Embryonic facial prominence (tissue), 1 donor: ENCODE measurements around the gene TMSB15B.
"Not testable (repeated sequence)": the region's sequence is repeated elsewhere in the genome, so short reads cannot be mapped to it uniquely, and the experiment has no call there.

Source experiments
- DNase-seq: peaks from one replicate; pipeline ENCODE4 v3.0.0-alpha.2; 2016; ENCODE audit errors: extremely low spot score

Gene TMSB15B

GRCh38 chrX:103962411-103963278, at the start of gene TMSB15B:
Gene TMSB15B, plus strand, starts transcription at chrX:103962627.
- not testable (repeated sequence) for DNase-seq

GRCh38 chrX:103913356-103914020, 48.9 kb upstream of the TMSB15B start:
- no peak for DNase-seq

GRCh38 chrX:103918050-103918449, 44.4 kb upstream of the TMSB15B start:
- DNase-seq: peak; percentile 27

GRCh38 chrX:103918571-103919269, 43.7 kb upstream of the TMSB15B start:
- DNase-seq: no peak

GRCh38 chrX:103919270-103919637, 43.2 kb upstream of the TMSB15B start:
- DNase-seq: no peak

GRCh38 chrX:103920515-103920914, 41.9 kb upstream of the TMSB15B start:
- DNase-seq: not testable (repeated sequence)

GRCh38 chrX:103927030-103927429, 35.4 kb upstream of the TMSB15B start:
- DNase-seq: no peak

GRCh38 chrX:103927633-103928032, 34.8 kb upstream of the TMSB15B start:
- no peak for DNase-seq

GRCh38 chrX:103932133-103932532, 30.3 kb upstream of the TMSB15B start:
- no peak for DNase-seq

GRCh38 chrX:103940257-103940656, 22.2 kb upstream of the TMSB15B start:
- not testable (repeated sequence) for DNase-seq

- no peak for DNase-seq
Observed at GRCh38 chrX:103941201-103941975, 21.0 kb upstream of the TMSB15B start.

- no peak for DNase-seq
Observed at GRCh38 chrX:103949506-103949905, 12.9 kb upstream of the TMSB15B start.

GRCh38 chrX:103953353-103953752, 9.1 kb upstream of the TMSB15B start:
- DNase-seq: no peak

GRCh38 chrX:103954259-103954658, 8.2 kb upstream of the TMSB15B start:
- DNase-seq: no peak

- DNase-seq: not testable (repeated sequence)
Observed at GRCh38 chrX:103960599-103960998, 1.8 kb upstream of the TMSB15B start.

GRCh38 chrX:103983508-103983907, 21.1 kb downstream of the TMSB15B start:
- DNase-seq: not testable (repeated sequence)

- DNase-seq: no peak
Observed at GRCh38 chrX:103999234-103999633, 36.8 kb downstream of the TMSB15B start.

- DNase-seq: no peak
Observed at GRCh38 chrX:104008831-104009230, 46.4 kb downstream of the TMSB15B start.

- DNase-seq: no peak
Observed at GRCh38 chrX:104013158-104013557, 50.7 kb downstream of the TMSB15B start.

GRCh38 chrX:104013606-104014005, 51.2 kb downstream of the TMSB15B start, which contains the start of gene H2BW1:
Gene H2BW1, minus strand, starts transcription at chrX:104013708. Its CDS starts 132 bp downstream, at chrX:104013576.
- DNase-seq: no peak

- DNase-seq: not testable (repeated sequence)
Observed at GRCh38 chrX:104015576-104015975, 53.1 kb downstream of the TMSB15B start.
